ENCODE data around the gene MAP3K8.
"Not testable (repeated sequence)": the region's sequence is repeated elsewhere in the genome, so short reads cannot be mapped to it uniquely, and the experiment has no call there.

The MAP3K8 gene

DNA sequence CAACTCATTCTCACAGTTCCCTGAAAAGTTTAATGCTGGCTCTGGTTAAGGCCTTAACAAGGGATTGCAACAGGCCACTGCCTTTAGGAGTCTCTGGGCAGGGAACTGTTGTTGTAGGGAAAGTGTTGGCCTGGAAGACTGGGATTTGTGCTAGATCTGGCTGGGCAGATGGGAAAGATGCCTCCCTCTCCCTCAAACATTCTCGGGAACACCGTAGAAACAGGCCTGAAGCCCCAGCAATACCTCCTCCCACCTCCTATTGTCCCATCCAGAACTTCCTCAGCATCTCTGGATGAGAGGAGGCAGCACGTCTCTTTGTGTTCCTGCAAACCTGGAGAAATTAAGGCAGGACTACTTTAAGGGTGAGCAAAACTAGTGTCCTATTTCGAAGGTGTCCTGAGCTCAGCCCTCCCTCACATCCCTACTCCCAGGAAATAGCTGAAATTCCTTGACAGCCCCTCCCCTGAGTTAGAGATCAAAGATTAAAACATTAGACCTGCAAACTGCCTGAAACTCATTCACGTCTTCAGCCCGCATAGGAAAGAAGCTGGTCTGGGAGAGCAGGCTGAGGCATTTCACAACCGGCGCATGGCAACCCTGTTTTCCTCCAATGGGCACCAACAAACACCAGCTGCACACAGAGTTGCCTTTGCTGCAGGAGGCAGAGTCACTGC is 10.9 kb upstream of the MAP3K8 start:
- DNase-seq (ENCODE audit: low spot score), result no peak

DNA sequence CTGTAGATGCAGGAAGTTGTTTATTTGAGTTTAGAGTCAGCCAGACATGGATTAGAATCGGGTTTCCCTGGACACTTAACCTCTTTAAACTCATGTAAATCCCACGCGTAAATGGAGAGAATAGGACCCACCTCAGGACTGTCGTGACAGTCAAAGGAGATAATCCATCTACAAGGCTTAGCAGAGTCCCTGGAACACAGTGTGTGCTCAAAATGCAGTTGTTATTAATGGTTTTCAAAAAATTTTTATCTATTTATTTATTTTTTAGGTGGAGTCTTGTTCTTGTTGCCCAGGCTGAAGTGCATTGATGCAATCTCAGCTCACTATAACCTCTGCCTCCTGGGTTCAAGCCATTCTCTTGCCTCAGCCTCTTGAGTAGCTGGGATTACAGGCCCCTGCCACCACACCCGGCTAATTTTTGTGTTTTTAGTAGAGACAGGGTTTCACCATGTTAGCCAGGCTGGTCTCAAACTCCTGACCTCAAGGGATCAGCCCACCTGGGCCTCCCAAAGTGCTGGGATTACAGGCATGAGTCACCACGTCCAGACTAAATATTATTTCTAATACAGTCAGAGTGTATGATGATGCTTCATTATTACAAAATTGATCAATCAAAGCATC is 10.2 kb upstream of the MAP3K8 start:
- DNase-seq (ENCODE audit: low spot score), result not testable (repeated sequence)

GRCh38 chr10:30425336-30426075 is 8.5 kb upstream of the MAP3K8 start:
- no peak for DNase-seq (ENCODE audit: low spot score)

DNA sequence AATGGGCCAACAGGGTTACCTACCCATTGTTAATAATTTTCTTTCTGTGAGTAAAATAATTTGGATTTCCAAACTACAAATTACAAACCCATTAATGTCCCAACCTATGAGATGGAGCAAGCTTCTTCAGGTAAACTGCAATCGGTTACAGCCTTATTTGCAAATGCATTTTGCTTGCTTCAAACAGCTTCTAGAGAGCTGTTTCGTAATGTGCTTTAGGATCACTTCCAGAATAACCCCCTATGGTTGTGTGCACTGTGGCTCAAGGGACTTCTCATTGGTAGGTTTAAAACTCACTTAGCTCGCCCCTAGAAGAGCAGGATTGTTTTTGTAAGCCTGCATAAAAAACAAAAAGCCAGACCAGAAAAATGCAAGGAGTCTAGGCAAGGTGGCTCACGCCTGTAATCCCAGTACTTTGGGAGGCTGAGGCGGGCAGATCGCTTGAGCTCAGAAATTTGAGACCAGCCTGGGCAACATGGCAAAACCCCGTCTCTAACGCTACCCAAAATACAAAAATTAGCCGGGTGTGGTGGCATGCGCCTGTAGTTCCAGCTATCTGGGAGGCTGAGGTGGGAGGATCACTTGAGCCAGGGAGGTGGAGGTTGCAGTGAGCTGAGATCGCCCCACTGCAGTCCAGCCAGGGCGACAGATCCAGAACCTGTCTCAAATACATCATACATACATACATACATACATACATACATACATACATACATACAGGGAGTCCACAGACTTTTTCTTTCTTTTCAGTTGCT is 3.3 kb upstream of the MAP3K8 start:
- DNase-seq (ENCODE audit: low spot score), result no peak

DNA sequence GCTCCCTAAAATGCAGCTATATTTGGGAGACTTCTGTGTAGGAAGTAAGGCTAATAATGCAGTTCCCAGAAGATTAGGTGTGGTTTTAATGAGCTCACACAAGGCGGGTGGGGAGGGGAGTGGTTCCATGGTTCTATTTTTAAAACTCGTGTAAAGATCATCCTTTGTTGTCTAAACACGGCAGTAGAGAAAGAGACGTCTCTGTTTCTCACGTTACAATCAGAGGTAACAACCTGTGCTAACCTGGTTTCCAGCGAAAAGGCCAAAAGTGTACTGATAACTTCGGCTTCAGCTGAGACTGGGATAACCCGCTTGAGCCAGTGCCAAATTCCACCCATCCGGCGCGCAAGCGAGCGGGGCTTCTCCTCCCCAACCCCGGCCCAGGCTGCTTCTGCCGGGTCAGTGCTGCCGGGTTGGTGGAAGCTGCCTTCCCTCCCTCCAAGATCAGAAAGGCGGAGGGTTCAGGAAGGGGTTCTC is 2.5 kb upstream of the MAP3K8 start:
- DNase-seq (ENCODE audit: low spot score), result no peak

GRCh38 chr10:30432622-30433305 is 1.2 kb upstream of the MAP3K8 start:
- peak; percentile 10 for DNase-seq (ENCODE audit: low spot score)

DNA sequence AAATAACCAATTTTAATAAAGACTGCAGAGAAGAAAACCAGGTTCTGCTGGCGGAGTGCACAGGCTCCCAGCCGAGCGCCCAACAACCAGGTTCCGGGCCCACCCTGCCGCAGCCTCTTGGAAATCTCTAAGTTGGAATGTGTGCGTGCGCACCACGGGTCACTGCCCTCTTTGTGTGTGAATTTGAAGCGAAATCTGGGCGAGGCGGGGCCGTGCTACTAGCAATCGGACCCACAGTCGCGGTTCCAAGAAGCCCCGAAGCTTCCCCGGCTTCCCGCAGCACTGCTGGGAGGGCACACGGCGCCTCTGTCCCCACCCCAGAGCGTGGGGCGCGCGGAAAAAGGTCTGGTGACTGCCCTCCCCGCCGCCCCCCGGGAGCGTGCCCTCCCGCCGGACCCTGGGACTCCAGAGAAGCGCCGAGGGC is 666 bp upstream of the MAP3K8 start:
- DNase-seq (ENCODE audit: low spot score), result peak; percentile 54

GRCh38 chr10:30434273-30435072 is 489 bp downstream of the MAP3K8 start:
- DNase-seq (ENCODE audit: low spot score), result peak; percentile 46

- DNase-seq (ENCODE audit: low spot score), result no peak
Measured at GRCh38 chr10:30435073-30435422, 1.1 kb downstream of the MAP3K8 start.

GRCh38 chr10:30435499-30436167 is 1.6 kb downstream of the MAP3K8 start:
- DNase-seq (ENCODE audit: low spot score), result not testable (repeated sequence)

DNA sequence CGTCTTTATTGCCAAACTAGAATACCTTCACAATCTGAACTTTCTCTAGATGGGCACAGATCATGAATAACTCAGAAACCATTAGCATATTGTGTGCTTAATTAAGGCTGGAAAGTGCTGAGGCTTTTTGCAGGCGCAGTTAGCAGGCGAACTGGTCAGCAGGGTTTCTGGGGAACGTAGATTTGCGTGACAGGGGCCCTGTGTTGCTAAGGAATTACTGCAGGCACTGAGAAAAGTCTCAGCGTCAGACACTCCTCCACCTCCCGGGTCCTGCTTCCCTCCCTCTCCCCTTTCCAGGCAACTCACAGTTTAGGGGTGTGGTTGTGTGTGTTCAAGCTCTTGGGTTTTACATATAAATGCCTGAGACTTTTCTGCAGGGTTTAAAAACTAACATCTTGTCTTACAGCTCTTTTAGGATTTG is 2.2 kb downstream of the MAP3K8 start:
- DNase-seq (ENCODE audit: low spot score), result no peak

DNA sequence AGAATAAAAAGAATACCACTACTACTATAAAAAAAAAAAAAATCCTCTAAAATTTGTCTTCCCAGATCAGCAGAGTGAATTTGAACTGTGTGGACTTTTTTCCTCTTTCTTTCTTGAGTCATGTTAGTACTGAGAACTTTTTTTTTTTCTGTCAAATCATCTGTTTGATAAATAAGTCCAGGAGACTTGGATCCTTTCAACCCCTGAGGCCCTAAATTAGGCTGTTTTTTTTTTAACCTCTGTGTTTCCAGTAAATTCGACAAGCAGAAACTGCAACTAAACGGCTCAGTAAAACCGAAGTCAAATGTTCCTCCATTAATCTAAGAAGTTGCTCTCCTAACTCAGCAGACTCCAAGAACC is 2.7 kb downstream of the MAP3K8 start:
- no peak for DNase-seq (ENCODE audit: low spot score)

DNA sequence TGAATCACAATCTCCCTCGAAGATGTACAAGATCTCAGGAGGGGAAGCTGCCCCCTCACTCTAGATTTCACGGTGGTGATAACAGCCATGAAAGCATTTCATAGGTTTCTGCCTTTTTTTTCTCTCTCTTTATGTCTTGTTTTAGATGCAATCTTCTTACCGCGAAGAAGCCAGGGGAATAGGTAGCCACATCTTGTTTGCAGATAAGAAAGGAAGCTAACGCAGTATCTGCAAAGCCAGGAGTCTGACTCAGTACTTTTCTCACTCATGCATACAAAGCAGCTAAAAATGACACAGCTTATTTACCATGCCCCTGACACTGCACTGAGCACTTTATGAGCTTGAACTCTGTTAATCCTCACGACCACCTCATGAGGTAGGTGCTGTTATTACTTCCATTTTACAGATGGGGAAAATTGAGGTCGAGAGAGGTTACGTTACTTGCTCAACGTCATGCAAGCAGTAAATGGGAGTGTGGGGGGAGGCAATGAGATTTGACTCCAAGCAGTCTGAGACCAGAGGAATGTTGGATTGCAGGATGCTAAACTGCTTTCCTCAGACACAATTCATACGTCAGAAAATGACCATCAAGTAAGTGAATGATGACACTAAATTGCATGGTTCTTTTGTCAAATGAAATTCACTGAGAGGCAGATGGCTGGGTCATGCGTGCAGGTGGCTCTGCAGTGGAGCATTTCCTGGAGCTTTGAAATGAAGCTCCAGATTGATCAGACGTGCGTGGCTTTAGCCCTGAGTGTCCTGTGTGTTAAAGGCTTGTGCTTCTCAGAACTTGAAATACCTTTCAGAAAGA is 3.3 kb downstream of the MAP3K8 start:
- no peak for DNase-seq (ENCODE audit: low spot score)

- no peak for DNase-seq (ENCODE audit: low spot score)
Measured at GRCh38 chr10:30438021-30438850, 4.3 kb downstream of the MAP3K8 start.

GRCh38 chr10:30439931-30440330 is 5.9 kb downstream of the MAP3K8 start:
- no peak for DNase-seq (ENCODE audit: low spot score)

DNA sequence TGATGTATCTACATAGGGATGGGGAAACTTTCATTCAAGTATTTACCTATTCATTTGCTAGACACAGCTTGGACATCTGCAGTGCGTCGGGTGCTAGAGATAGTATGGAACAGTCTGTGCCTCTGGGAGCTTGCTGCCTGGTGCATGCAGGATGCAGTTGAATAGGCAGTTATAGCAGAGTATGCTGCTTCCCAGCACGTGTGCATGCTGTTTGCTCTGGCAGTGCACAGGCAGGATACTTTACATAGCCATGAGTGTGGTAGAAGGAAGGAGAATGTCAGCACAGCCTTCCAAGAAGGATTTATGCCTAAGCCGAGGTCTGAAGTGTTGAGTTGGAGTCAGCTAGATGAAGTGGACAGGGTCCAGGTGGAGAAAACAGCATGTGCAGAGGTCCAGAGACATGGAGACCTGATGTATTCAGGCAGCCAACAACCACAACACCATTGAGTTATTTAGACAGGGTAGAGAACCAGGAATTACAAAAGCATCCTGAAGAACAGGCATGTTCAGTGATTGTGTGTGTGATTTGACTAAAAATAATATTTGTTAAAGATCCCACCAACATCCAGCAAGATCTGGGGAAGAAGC is 8.1 kb downstream of the MAP3K8 start:
- no peak for DNase-seq (ENCODE audit: low spot score)

DNA sequence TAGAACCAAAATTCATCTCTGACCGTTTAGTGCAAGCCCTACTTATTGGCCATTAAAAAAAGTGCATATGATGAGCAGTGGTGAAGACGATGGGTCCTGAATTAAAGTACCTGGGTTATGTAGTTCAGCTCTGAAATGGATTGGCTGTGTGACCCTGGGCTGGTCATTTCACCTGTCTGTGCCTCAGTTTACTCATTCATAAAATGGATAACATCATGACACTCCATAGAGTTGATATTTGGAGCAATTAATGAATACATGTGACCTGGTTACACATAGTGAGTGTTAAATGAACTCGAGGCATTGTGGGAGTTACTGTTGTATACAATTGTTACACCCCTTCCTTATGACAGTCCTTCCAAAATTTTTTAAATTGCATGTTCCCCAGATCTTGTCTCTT is 9.1 kb downstream of the MAP3K8 start:
- no peak for DNase-seq (ENCODE audit: low spot score)

- no peak for DNase-seq (ENCODE audit: low spot score)
Measured at GRCh38 chr10:30445711-30446110, 11.7 kb downstream of the MAP3K8 start.

All from kidney capillary endothelial cell (primary cell).